ENCODE measurements around the gene UBE2G1. TPM values are rescaled to one million over a fixed set of nuclear protein-coding genes. Genes with fewer than 3 reads are reported as not detected.
A peak's percentile ranks its signal among the peaks of the same experiment; 100 is the strongest.

Gene UBE2G1
- polyA plus RNA-seq, 2 of the 4 experiments (the other 2 are of a cell fraction) = 86.2 to 117 TPM

GRCh38 chr17:4406386-4406785 is 39.9 kb upstream of the UBE2G1 start:
- Histone ChIP-seq H3K27ac (no peak overlapping the region), H3K4me2 (no peak overlapping the region), H3K9me3 (no peaks in the 10 kb centered on the region), H3K4me1 (no peaks in the 10 kb centered on the region), H3K4me3 (no peak overlapping the region)
- DNase-seq (ENCODE audit: low read depth in 1 of 2, low spot score in 1 of 2) (no peak), FAIRE-seq (no peak), ATAC-seq (no peak)
- WGBS (ENCODE audit: missing lambda C conversion rate) = 87% methylated on average over 10 of the region's 10 CpGs
- ChIA-PET CTCF (interaction anchor here (0.7 to 11.1 kb wide), 11 partner anchors 11 to 543 kb away, joined by 3 to 106 read pairs (median 5); no protein-coding TSS in a partner anchor), POLR2A (no interaction called here)
- TF ChIP-seq HDAC2 (IDR thresholded peaks at IDR 0.05) = no peak
- no peak for TF ChIP-seq HEYL (CRISPR knock-in tag; IDR thresholded peaks at IDR 0.05)
- no peak for TF ChIP-seq FOXS1 (CRISPR knock-in tag; IDR thresholded peaks at IDR 0.05)
- TF ChIP-seq RARB (CRISPR knock-in tag; IDR thresholded peaks at IDR 0.05) = no peak
- no peak for TF ChIP-seq CEBPB (IDR thresholded peaks at IDR 0.05)
- TF ChIP-seq MYC (IDR thresholded peaks at IDR 0.05; ENCODE audit: borderline replicate concordance, low read length) = no peak
- TF ChIP-seq BCL3 (IDR thresholded peaks at IDR 0.05) = no peak
- TF ChIP-seq JUNB (IDR thresholded peaks at IDR 0.05) = no peak
- no peak for TF ChIP-seq TP53 (CRISPR knock-in tag; IDR thresholded peaks at IDR 0.05)
- TF ChIP-seq EHMT2 (IDR thresholded peaks at IDR 0.05; ENCODE audit: low read depth) = no peak
- TF ChIP-seq REST (IDR thresholded peaks at IDR 0.05) = no peak
- TF ChIP-seq MAZ (IDR thresholded peaks at IDR 0.05; ENCODE audit: borderline replicate concordance, low read depth, low read length) = no peak
- TF ChIP-seq E2F6 (IDR thresholded peaks at IDR 0.05; ENCODE audit: borderline replicate concordance, low read depth) = no peak
- no peak for TF ChIP-seq POLR2A (IDR thresholded peaks at IDR 0.05; ENCODE audit: low read length)
- TF ChIP-seq CTCF (IDR thresholded peaks at IDR 0.05) = no peak
- TF ChIP-seq KDM5A (IDR thresholded peaks at IDR 0.05) = no peak
- TF ChIP-seq HOXA7 (CRISPR knock-in tag; IDR thresholded peaks at IDR 0.05) = no peak
- no peak for TF ChIP-seq RAD21 (conservative IDR thresholded peaks at IDR 0.05 in 1 of 2, IDR thresholded peaks at IDR 0.05 in 1 of 2)

GRCh38 chr17:4405699-4406098 is 39.2 kb upstream of the UBE2G1 start:
- POLR2A ChIA-PET = no interaction called here
- ATAC-seq (peak in 1 of 2 experiments; percentile 52; a peak in 3 of 6 replicates), FAIRE-seq (no peak), DNase-seq (ENCODE audit: low read depth in 1 of 2, low spot score in 1 of 2) (no peak)
- Histone ChIP-seq H3K9me3 (no peaks in the 10 kb centered on the region), H3K4me1 (no peaks in the 10 kb centered on the region), H3K4me3 (no peak overlapping the region), H3K27ac (no peak overlapping the region), H3K4me2 (no peak overlapping the region)
- 72% methylated on average over 5 of the region's 5 CpGs for WGBS (ENCODE audit: missing lambda C conversion rate)
- CTCF ChIA-PET = interaction anchor here (0.5 to 11.1 kb wide), 10 partner anchors 10 to 542 kb away, joined by 3 to 106 read pairs (median 4); no protein-coding TSS in a partner anchor
- TF ChIP-seq CHD4 (IDR thresholded peaks at IDR 0.05; ENCODE audit: borderline replicate concordance) (no peak), ZFP36 (IDR thresholded peaks at IDR 0.05; ENCODE audit: borderline replicate concordance, partially characterized antibody) (no peak), CBX2 (IDR thresholded peaks at IDR 0.05; ENCODE audit: borderline replicate concordance, low read depth) (no peak), ESRRA (IDR thresholded peaks at IDR 0.05; ENCODE audit: borderline replicate concordance, low read length) (no peak), REST (IDR thresholded peaks at IDR 0.05) (no peak), USF2 (IDR thresholded peaks at IDR 0.05) (no peak), KDM5A (IDR thresholded peaks at IDR 0.05) (no peak), ELK1 (IDR thresholded peaks at IDR 0.05; ENCODE audit: low read depth, low read length) (no peak)
